K562 (cell line): ENCODE results near the gene SMG6. TPM values are rescaled to one million over a fixed set of nuclear protein-coding genes. Genes with fewer than 3 reads are reported as not detected.

Source experiments
- ATAC-seq: fragments of 200-7000 bp; cut with Tn5 transposase; 3 replicates; pipeline ENCODE4 v1.9.1; 2020; ENCODE audit warnings: moderate library complexity
- BruUV-seq: library from RNA; stranded (reverse); fragments of 400-500 nt; replicated peaks from 2 replicates; lab custom pipeline; 2021; lab: Mats Ljungman, UMichigan
- CTCF ChIA-PET: fragments of 300-600 bp; formaldehyde crosslinking; extraction: SDS; loops from one replicate; lab custom pipeline; 2021; ENCODE audit warnings: low intra/inter-chr PET ratio; lab: Yijun Ruan, JAX
- POLR2A ChIA-PET: fragments of 300-600, 350-650 bp; sonication (Branson Sonifier 250); formaldehyde crosslinking; extraction: SDS; loops from one replicate; lab custom pipeline; 2021; ENCODE audit warnings: antibody characterized with exemption, inconsistent platforms; lab: Yijun Ruan, JAX
- DNase-seq, 4 experiments: peaks; one replicate each; pipeline versions ENCODE4 v3.0.0 to v3.0.0-alpha.2; 2011 to 2018; ENCODE audit warnings: low spot score in 3 of 4, mixed read lengths in 3 of 4; ENCODE audit errors: extremely low read depth in 1 of 4
- FAIRE-seq: peaks from 2 replicates; lab custom pipeline; 2011; peaks lifted over from hg19 to GRCh38; lab: Jason Lieb, UNC
- H2AFZ ChIP-seq: 2 replicates; pipeline ENCODE4 v1.6.0; 2011; ENCODE audit warnings: low read depth, low read length, control low read depth, inconsistent platforms
- H3K27ac ChIP-seq: fragments of 200-600 bp; 3 replicates; pipeline ENCODE4 v1.8.0; 2011; ENCODE audit warnings: low read depth, mild to moderate bottlenecking, control low read depth, inconsistent platforms, low read length, moderate library complexity, mixed read lengths; ENCODE audit errors: extremely low read depth
- H3K27me3 ChIP-seq, 2 experiments: fragments of 300-600 bp in 1 of 2; 2 replicates in 1 of 2; 3 replicates in 1 of 2; pipeline versions ENCODE4 v1.6.0 to v1.8.0; 2011; ENCODE audit warnings: inconsistent platforms in 2 of 2, low read length in 2 of 2, mild to moderate bottlenecking in 1 of 2, mixed read lengths in 1 of 2, moderate library complexity in 1 of 2; ENCODE audit not compliant: control insufficient read depth in 2 of 2, insufficient read depth in 2 of 2
- H3K36me3 ChIP-seq: fragments of 300-600 bp; 3 replicates; pipeline ENCODE4 v1.8.0; 2011; ENCODE audit warnings: mild to moderate bottlenecking, low read length, inconsistent platforms; ENCODE audit not compliant: control insufficient read depth, insufficient read depth
- H3K4me1 ChIP-seq, 2 experiments: fragments of 200-600 bp in 1 of 2; replicated peaks in 1 of 2; 2 replicates in 1 of 2; 3 replicates in 1 of 2; pipeline versions ENCODE4 v1.5.1 to v1.8.0; 2011; ENCODE audit warnings: inconsistent platforms in 2 of 2, low read length in 2 of 2, mild to moderate bottlenecking in 1 of 2, mixed read lengths in 1 of 2, moderate library complexity in 1 of 2; ENCODE audit not compliant: control insufficient read depth in 2 of 2, insufficient read depth in 2 of 2
- H3K4me2 ChIP-seq: 2 replicates; pipeline ENCODE4 v1.6.1; 2011; ENCODE audit warnings: low read length, control low read depth, inconsistent platforms, mixed read lengths; ENCODE audit not compliant: insufficient read depth
- H3K4me3 ChIP-seq: fragments of 200-600 bp; sonication (generic), shearing (Covaris generic); 2 replicates; pipeline ENCODE4 v1.5.1; 2016; ENCODE audit warnings: control low read depth, inconsistent platforms
- H3K79me2 ChIP-seq: fragments of 200-600 bp; 3 replicates; pipeline ENCODE4 v1.8.0; 2011; ENCODE audit warnings: low read length, inconsistent platforms; ENCODE audit not compliant: control insufficient read depth, insufficient read depth
- H3K9ac ChIP-seq, 2 experiments: 2 replicates each; pipeline versions ENCODE4 v1.6.0 to v1.6.1; 2011; ENCODE audit warnings: low read depth in 2 of 2, low read length in 2 of 2, control low read depth in 1 of 2, inconsistent platforms in 1 of 2, mild to moderate bottlenecking in 1 of 2, mixed read lengths in 1 of 2; ENCODE audit not compliant: insufficient read depth in 1 of 2
- H3K9me1 ChIP-seq: one replicate; pipeline ENCODE4 v1.6.0; 2011; ENCODE audit warnings: inconsistent platforms, mild to moderate bottlenecking, low read length, moderate library complexity; ENCODE audit not compliant: control insufficient read depth, insufficient read depth
- H3K9me3 ChIP-seq: replicated peaks from 2 replicates; pipeline ENCODE4 v1.5.1; 2011; ENCODE audit warnings: low read depth, low read length, inconsistent platforms; ENCODE audit not compliant: control insufficient read depth, insufficient read depth
- H4K20me1 ChIP-seq: replicated peaks from 2 replicates; pipeline ENCODE4 v1.6.1; 2011; ENCODE audit warnings: low read length, inconsistent platforms, mixed read lengths; ENCODE audit not compliant: control insufficient read depth, insufficient read depth
- ETV6 ChIP-seq, 3 experiments: fragments of 150-350 bp in 1 of 3; sonication (generic) in 1 of 3; formaldehyde crosslinking in 1 of 3; IDR thresholded peaks; 2 replicates each; pipeline versions ENCODE4 v1.6.1 to v1.8.0; 2014 to 2022; ENCODE audit warnings: borderline replicate concordance in 2 of 3, low read depth in 2 of 3, antibody characterized with exemption in 1 of 3, low read length in 1 of 3, mild to moderate bottlenecking in 1 of 3, missing genetic modification reagents in 1 of 3
- POLR2G ChIP-seq: fragments of 200-400 bp; formaldehyde crosslinking; IDR thresholded peaks from 2 replicates; pipeline ENCODE4 v1.6.1; 2017; ENCODE audit warnings: low read depth, mild to moderate bottlenecking, antibody characterized with exemption, low read length, moderate library complexity
- SMC3 ChIP-seq: conservative IDR thresholded peaks from 2 replicates; pipeline ENCODE4 v1.6.1; 2011; ENCODE audit warnings: low read depth, low read length, improper control_type of control experiment; ENCODE audit not compliant: insufficient read depth
- WGBS: fragments of 100-300 bp; shearing (Covaris generic); methylation state at CpG from one replicate; pipeline ENCODE4 v1.1.6; 2016; ENCODE audit warnings: low coverage, mixed read lengths; ENCODE audit not compliant: insufficient coverage; ENCODE audit errors: missing lambda C conversion rate; 5-methylcytosine and 5-hydroxymethylcytosine counted together
- in situ Hi-C: fragments of 300-500 bp; cut with MboI; formaldehyde crosslinking; loops from 4 replicates; pipeline ENCODE4 v1.15.0; 2018; ENCODE audit warnings: inconsistent platforms, mixed read lengths
- intact Hi-C: fragments of 100-400 bp; cut with micrococcal nuclease; formaldehyde crosslinking; loops from 2 replicates; pipeline ENCODE4 v1.14.2; 2022
- polyA plus RNA-seq, 8 experiments: library from polyadenylated mRNA; depleted of rRNA in 4 of 8; stranded (reverse) in 5 of 8; unstranded in 3 of 8; fragments of >200 nt; fragmentation: Nextera tagmentation in 2 of 8; fragmentation: Illumina TruSeq in 1 of 8; extraction: Ambion mirVana in 2 of 8; extraction: Trizol in 1 of 8; gene quantifications; 2 replicates each; pipeline versions ENCODE4 v1.2.1 to v1.2.3, GENCODE V29; 2011 to 2014; ENCODE audit warnings: inconsistent platforms in 1 of 8, missing spikeins in 1 of 8
- total RNA-seq, 7 experiments: library from RNA; depleted of rRNA in 6 of 7; stranded (reverse); fragments of >200 nt in 6 of 7; fragmentation: Illumina TruSeq in 2 of 7; extraction: Trizol in 2 of 7; gene quantifications; 2 replicates each; pipeline versions ENCODE4 v1.2.1 to v1.2.3, GENCODE V29; 2011 to 2021; ENCODE audit warnings: low replicate concordance in 1 of 7
- TF ChIP-seq, protein P1 (sequence below): fragments of 450-650 bp; IDR thresholded peaks from 2 replicates; pipeline ENCODE4 v1.6.1; 2017; ENCODE audit warnings: antibody characterized with exemption

Gene SMG6
- total and polyA plus RNA-seq, 9 of the 15 experiments (the other 6 are each of a cell fraction or from before 2014, with no cell fraction given), result 0.44 to 13.9 (median 6.0) TPM

DNA sequence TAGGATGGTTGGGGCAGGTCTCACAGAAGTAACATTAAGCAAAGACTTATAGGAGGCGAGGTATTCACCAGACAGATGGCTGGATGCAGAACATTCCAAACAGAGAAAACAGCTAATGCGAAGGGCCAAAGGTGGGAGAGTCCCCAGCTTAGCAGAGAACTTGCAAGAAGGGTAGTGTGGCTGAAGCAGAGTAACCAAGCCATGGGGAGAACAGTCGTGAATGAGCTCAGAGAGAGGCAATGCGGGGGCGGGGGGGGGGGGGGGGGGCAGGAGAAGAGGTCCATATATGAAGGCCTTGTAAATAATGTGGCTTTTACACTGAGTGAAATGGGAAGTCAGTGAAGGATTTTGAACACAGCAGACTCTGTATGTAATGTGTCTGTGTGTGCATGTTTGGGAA lies 81.3 kb downstream of the SMG6 start:
- H3K36me3 ChIP-seq, result peaks cover 5% of the 10 kb centered on the region; the same call in 1 of the 3 replicates
- TF ChIP-seq SMC3 (no peak), ETV6 (IDR thresholded peaks at IDR 0.05; ENCODE audit: borderline replicate concordance in 1 of 2, low read depth in 2 of 2, low read length in 1 of 2) (no peak), ETV6 (CRISPR knock-in tag; IDR thresholded peaks at IDR 0.05; ENCODE audit: borderline replicate concordance) (no peak), POLR2G (no peak)
- TF ChIP-seq, protein P1, sequence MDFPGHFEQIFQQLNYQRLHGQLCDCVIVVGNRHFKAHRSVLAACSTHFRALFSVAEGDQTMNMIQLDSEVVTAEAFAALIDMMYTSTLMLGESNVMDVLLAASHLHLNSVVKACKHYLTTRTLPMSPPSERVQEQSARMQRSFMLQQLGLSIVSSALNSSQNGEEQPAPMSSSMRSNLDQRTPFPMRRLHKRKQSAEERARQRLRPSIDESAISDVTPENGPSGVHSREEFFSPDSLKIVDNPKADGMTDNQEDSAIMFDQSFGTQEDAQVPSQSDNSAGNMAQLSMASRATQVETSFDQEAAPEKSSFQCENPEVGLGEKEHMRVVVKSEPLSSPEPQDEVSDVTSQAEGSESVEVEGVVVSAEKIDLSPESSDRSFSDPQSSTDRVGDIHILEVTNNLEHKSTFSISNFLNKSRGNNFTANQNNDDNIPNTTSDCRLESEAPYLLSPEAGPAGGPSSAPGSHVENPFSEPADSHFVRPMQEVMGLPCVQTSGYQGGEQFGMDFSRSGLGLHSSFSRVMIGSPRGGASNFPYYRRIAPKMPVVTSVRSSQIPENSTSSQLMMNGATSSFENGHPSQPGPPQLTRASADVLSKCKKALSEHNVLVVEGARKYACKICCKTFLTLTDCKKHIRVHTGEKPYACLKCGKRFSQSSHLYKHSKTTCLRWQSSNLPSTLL, result no peak
- TF ChIP-seq, all 486 proteins: peak for 0
- no peaks in the 10 kb centered on the region for H3K9me1 ChIP-seq
- H3K4me2 ChIP-seq, result no peak overlapping the region
- WGBS, result 73% methylated on average over 3 of the region's 5 CpGs
- H3K4me1 ChIP-seq, result 0 out of 5 replicates have a peak, but pooled peaks cover 0 to 3% of the 10 kb centered on the region in 2 experiments
- no peak for FAIRE-seq
- no peak overlapping the region for H2AFZ ChIP-seq
- H3K79me2 ChIP-seq, result no peaks in the 10 kb centered on the region
- no peak for DNase-seq
- no peak overlapping the region for H3K9ac ChIP-seq
- H3K4me3 ChIP-seq, result no peak overlapping the region
- CTCF ChIA-PET, result no interaction called here
- H3K27me3 ChIP-seq, result no peaks in the 10 kb centered on the region
- no peaks in the 10 kb centered on the region for H3K9me3 ChIP-seq
- intact Hi-C loops, result no loop called here
- in situ Hi-C loops, result no loop called here
- H3K27ac ChIP-seq, result no peak overlapping the region
- no peak for ATAC-seq
- H4K20me1 ChIP-seq, result no peaks in the 10 kb centered on the region
- no TSS peak for BruUV-seq
- POLR2A ChIA-PET, result interaction anchor here (2.1 kb wide), 1 partner anchor 13 kb away, joined by 7 read pairs; no protein-coding TSS in a partner anchor
